T-helper 1 cell treated with Interleukin-12 subunit alpha and Interleukin-12 subunit beta and Interleukin-4 antibody, amounts not matched to agents 30 μg/mL and 1 μg/mL, for 36 hours (primary cell): ENCODE measurements around the gene CHN1.

Source experiments
- H3K27ac Mint-ChIP-seq: one replicate; pipeline ENCODE4 v1.8.0; 2021; ENCODE audit warnings: mild to moderate bottlenecking, mixed read lengths
- H3K27me3 Mint-ChIP-seq: one replicate; pipeline ENCODE4 v1.8.0; 2021; ENCODE audit warnings: low read depth, mixed read lengths
- H3K36me3 Mint-ChIP-seq: one replicate; pipeline ENCODE4 v1.8.0; 2021; ENCODE audit warnings: low read depth, mixed read lengths
- H3K4me1 Mint-ChIP-seq: one replicate; pipeline ENCODE4 v1.8.0; 2021; ENCODE audit warnings: low read depth, mixed read lengths
- H3K4me3 Mint-ChIP-seq: one replicate; pipeline ENCODE4 v1.8.0; 2021; ENCODE audit warnings: mild to moderate bottlenecking, moderate library complexity, mixed read lengths
- H3K9me3 Mint-ChIP-seq: one replicate; pipeline ENCODE4 v1.8.0; 2021; ENCODE audit warnings: mixed read lengths

The CHN1 gene

DNA sequence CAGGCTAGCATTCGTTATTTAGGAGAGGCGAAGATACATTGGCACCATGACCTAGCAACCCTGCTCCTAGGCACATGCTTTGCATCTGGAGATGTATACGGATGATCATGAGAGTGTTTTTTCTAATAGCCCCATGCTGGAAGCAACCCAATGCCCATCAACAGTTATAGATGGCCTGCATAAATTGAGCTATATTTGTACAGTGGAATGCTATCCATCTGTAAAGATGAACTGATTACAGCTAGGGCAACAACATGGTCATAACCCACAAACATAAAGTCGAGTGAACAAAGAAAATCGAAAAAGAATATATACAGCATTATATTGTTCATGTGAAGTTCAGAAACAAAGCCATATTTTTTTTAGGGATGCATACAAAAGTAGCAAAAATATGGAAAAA is 220.3 kb downstream of the CHN1 start:
- no peak overlapping the region for H3K27ac Mint-ChIP-seq
- H3K36me3 Mint-ChIP-seq, result no peaks in the 10 kb centered on the region
- H3K9me3 Mint-ChIP-seq, result no peaks in the 10 kb centered on the region
- H3K4me3 Mint-ChIP-seq, result no peak overlapping the region
- H3K4me1 Mint-ChIP-seq, result peaks cover 11% of the 10 kb centered on the region
- peaks cover 4% of the 10 kb centered on the region for H3K27me3 Mint-ChIP-seq

GRCh38 chr2:174784316-174784715 is 220.9 kb downstream of the CHN1 start:
- Mint-ChIP-seq H3K27me3 (peaks cover 4% of the 10 kb centered on the region), H3K27ac (no peak overlapping the region), H3K9me3 (no peaks in the 10 kb centered on the region), H3K4me1 (peaks cover 12% of the 10 kb centered on the region), H3K4me3 (no peak overlapping the region), H3K36me3 (peaks cover under 1% of the 10 kb centered on the region)

DNA sequence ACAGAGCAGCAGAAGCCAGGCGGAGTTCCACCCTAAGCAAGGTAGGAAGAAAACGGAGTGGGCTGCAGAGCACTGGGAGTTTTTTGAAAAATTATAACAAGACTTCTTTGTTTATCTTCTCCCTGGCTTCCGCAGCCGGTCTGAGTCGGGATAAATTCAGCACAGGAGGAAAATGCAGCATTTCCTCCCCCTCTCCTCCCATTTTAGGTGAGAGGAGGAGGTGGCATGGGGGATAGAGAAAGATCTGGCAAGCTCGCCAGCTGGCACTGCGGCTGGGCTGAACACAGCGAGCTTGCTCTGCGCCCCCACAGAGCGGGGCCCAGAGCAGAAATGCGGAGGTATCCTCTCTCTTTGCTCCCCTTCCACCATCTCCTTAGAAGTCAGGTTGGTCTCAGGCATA is 223.2 kb downstream of the CHN1 start:
- no peaks in the 10 kb centered on the region for H3K9me3 Mint-ChIP-seq
- H3K27me3 Mint-ChIP-seq, result peaks cover 4% of the 10 kb centered on the region
- no peak overlapping the region for H3K27ac Mint-ChIP-seq
- no peak overlapping the region for H3K4me3 Mint-ChIP-seq
- peaks cover 28% of the 10 kb centered on the region for H3K4me1 Mint-ChIP-seq
- H3K36me3 Mint-ChIP-seq, result peaks cover 2% of the 10 kb centered on the region

DNA sequence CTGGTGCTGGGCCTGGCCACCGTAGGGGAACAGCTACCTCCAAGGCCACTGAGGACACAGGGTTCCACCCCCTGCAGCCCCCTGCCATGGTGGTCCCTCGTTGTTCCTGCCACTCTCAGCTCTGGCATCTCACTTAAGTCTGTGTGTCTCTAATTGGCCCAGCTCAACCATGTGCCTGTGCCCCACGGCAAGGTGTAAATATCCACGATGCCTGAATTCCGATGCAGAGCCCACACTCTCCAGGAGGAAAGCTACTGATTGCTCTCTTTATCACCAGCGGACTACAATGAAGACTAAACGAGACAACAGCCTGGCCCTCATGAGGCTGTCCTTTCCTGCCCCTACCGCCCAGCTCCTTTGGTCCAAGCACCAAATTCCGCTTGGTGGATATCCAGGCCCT is 223.9 kb downstream of the CHN1 start:
- Mint-ChIP-seq H3K27me3 (peaks cover 4% of the 10 kb centered on the region), H3K9me3 (no peaks in the 10 kb centered on the region), H3K27ac (no peak overlapping the region), H3K36me3 (peaks cover 2% of the 10 kb centered on the region), H3K4me3 (no peak overlapping the region), H3K4me1 (peaks cover 32% of the 10 kb centered on the region)

GRCh38 chr2:174780856-174781255 is 224.3 kb downstream of the CHN1 start:
- peaks cover 2% of the 10 kb centered on the region for H3K36me3 Mint-ChIP-seq
- no peaks in the 10 kb centered on the region for H3K9me3 Mint-ChIP-seq
- H3K27ac Mint-ChIP-seq, result no peak overlapping the region
- no peak overlapping the region for H3K4me3 Mint-ChIP-seq
- H3K27me3 Mint-ChIP-seq, result peaks cover 4% of the 10 kb centered on the region
- H3K4me1 Mint-ChIP-seq, result peaks cover 36% of the 10 kb centered on the region

- Mint-ChIP-seq H3K27me3 (no peaks in the 10 kb centered on the region), H3K4me3 (no peak overlapping the region), H3K4me1 (peaks cover 39% of the 10 kb centered on the region)
Observed at GRCh38 chr2:174780191-174780840, 224.9 kb downstream of the CHN1 start.

GRCh38 chr2:174779361-174779928 is 225.7 kb downstream of the CHN1 start:
- Mint-ChIP-seq H3K27ac (peak overlapping the region; percentile 77), H3K27me3 (no peaks in the 10 kb centered on the region), H3K4me3 (no peak overlapping the region), H3K4me1 (peaks cover 39% of the 10 kb centered on the region), H3K36me3 (peaks cover 2% of the 10 kb centered on the region), H3K9me3 (no peaks in the 10 kb centered on the region)

More at GRCh38 chr2:174780191-174780840, 224.9 kb downstream of the CHN1 start:
- Mint-ChIP-seq H3K27ac (peak overlapping the region; percentile 3), H3K36me3 (peaks cover 2% of the 10 kb centered on the region), H3K9me3 (no peaks in the 10 kb centered on the region)

GRCh38 chr2:174778085-174778981 is 226.8 kb downstream of the CHN1 start:
- Mint-ChIP-seq H3K4me1 (peaks cover 39% of the 10 kb centered on the region), H3K4me3 (peak overlapping the region; percentile 41), H3K27me3 (no peaks in the 10 kb centered on the region)

GRCh38 chr2:174777347-174778084 is 227.7 kb downstream of the CHN1 start:
- H3K27ac Mint-ChIP-seq, result peak overlapping the region; percentile 82

More at GRCh38 chr2:174778085-174778981, 226.8 kb downstream of the CHN1 start:
- Mint-ChIP-seq H3K36me3 (peaks cover 2% of the 10 kb centered on the region), H3K27ac (peak overlapping the region; percentile 77), H3K9me3 (no peaks in the 10 kb centered on the region)

DNA sequence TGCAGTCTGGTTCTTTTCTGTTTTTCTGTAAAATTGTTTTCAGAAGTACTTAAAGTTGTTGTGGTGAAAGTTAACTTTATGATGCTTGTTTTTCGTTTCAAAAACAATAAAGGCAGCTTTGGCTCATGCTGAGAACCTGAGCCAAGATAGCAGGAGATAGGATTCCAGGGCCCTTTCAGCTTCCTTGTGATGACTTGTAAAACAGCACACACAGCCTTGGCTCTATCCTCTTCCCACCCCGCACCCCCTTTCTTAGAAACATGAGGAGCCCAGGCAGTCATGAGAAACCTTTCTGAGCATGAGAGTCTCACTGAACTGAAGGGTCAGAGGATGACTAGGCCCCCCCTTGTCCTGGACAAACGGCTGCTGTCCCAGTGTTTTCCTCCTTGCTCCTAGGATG is 228.5 kb downstream of the CHN1 start:
- Mint-ChIP-seq H3K36me3 (peaks cover 2% of the 10 kb centered on the region), H3K4me3 (no peak overlapping the region), H3K27ac (no peak overlapping the region), H3K27me3 (no peaks in the 10 kb centered on the region), H3K4me1 (peaks cover 43% of the 10 kb centered on the region), H3K9me3 (no peaks in the 10 kb centered on the region)

More at GRCh38 chr2:174777347-174778084, 227.7 kb downstream of the CHN1 start:
- H3K27me3 Mint-ChIP-seq, result no peaks in the 10 kb centered on the region
- peaks cover 39% of the 10 kb centered on the region for H3K4me1 Mint-ChIP-seq
- H3K4me3 Mint-ChIP-seq, result peak overlapping the region; percentile 33
- peaks cover 2% of the 10 kb centered on the region for H3K36me3 Mint-ChIP-seq
- H3K9me3 Mint-ChIP-seq, result no peaks in the 10 kb centered on the region

DNA sequence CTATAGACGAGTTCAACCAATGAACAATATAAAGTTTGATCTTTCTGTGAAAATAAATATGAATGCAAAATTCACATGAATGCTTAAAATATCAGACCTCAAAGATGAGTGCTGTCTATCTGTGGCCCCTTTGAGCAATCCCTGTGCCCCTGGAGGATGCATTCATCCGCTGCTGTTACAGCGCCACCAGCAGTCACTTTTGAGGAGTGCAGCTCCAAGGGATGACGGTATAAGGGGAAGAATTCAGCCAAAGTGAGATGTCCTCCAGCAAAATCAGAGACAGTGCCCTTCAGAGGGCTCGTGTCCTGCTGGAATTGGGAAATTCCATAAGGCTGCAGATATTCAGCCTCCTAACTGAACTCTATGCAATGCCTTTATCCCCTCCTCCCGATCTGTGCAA is 229.0 kb downstream of the CHN1 start:
- no peaks in the 10 kb centered on the region for H3K27me3 Mint-ChIP-seq
- peaks cover 2% of the 10 kb centered on the region for H3K36me3 Mint-ChIP-seq
- H3K4me1 Mint-ChIP-seq, result peaks cover 43% of the 10 kb centered on the region
- no peak overlapping the region for H3K27ac Mint-ChIP-seq
- no peak overlapping the region for H3K4me3 Mint-ChIP-seq
- H3K9me3 Mint-ChIP-seq, result no peaks in the 10 kb centered on the region

GRCh38 chr2:174775571-174775980 is 229.6 kb downstream of the CHN1 start:
- Mint-ChIP-seq H3K27me3 (no peaks in the 10 kb centered on the region), H3K4me3 (no peak overlapping the region), H3K4me1 (peaks cover 42% of the 10 kb centered on the region), H3K27ac (no peak overlapping the region), H3K9me3 (no peaks in the 10 kb centered on the region), H3K36me3 (peaks cover 2% of the 10 kb centered on the region)

DNA sequence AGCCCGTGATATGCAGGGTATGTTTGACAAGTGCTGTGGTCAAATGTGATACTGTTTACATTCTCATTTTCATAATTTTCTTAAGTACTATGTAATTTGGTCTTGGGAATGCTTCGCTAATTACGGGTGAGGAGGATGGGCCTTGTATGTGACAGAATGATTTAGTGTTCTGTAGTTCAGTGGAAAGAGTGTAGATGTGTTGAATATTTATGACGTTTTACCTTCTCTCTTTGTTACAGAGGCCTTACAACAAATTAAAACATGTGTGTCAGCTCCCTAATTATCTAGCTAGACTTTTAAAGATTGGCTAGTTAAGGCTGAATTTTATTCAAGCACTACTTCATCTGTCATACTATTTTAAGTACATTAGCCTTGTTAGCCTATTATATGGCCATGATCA is 230.3 kb downstream of the CHN1 start:
- H3K9me3 Mint-ChIP-seq, result no peaks in the 10 kb centered on the region
- H3K36me3 Mint-ChIP-seq, result peaks cover 2% of the 10 kb centered on the region
- no peak overlapping the region for H3K4me3 Mint-ChIP-seq
- peaks cover 38% of the 10 kb centered on the region for H3K4me1 Mint-ChIP-seq
- no peaks in the 10 kb centered on the region for H3K27me3 Mint-ChIP-seq
- H3K27ac Mint-ChIP-seq, result no peak overlapping the region

GRCh38 chr2:174773215-174773614 is 232.0 kb downstream of the CHN1 start:
- Mint-ChIP-seq H3K4me1 (peaks cover 26% of the 10 kb centered on the region), H3K9me3 (no peaks in the 10 kb centered on the region), H3K27me3 (peaks cover 7% of the 10 kb centered on the region), H3K27ac (no peak overlapping the region), H3K4me3 (no peak overlapping the region), H3K36me3 (no peaks in the 10 kb centered on the region)
